ENCODE data around the gene KCNQ1. TPM values are rescaled to one million over a fixed set of nuclear protein-coding genes. Genes with fewer than 3 reads are reported as not detected.

Gene KCNQ1
- total and polyA plus RNA-seq, 2 of the 13 experiments (the other 11 are each of a cell fraction or from before 2014, with no cell fraction given), result 0.02 to 0.08 TPM

DNA sequence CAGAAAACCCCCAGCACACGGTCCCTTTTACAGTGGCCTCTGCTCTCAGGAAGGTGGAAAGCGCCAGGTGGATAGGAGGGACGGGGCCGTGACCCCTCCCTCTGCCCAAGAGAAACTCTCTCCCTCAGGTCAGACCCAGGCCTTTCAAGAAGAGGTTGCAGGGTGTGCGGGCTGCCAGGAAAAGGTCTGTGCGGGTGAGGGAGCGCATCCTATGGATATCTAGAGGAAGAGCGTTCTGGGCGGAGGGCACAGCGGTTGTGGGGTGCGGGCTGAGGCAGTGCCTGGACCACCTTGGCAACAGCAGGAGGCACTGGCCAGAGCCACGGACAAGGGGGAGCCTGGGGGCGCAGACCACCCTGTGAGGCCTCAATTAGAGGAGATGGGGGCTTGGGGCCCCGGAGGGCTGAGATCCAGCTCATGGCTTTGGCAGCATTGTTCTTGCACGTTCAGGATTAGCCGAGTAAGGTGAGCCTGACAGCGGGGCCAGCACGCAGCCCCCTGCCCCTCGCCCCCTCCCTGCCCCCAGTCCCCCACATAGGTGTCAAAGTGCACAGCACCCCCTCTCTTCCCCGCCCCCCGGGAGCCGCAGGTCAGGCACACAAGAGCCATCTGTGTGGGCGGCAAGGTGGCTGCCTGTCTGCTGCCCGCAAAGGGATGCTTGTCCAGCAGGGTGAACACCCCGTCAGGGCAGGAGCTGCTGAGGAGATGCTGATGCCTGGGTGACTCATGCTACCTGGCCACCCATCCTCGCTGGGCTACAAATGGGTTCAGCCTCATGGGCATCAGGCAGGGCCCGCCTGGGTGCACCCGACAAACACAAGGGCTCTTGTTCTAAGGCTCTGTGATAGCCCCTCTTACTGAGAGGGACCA lies 347.8 kb downstream of the KCNQ1 start:
- no peak for TF ChIP-seq CAMTA2 (CRISPR knock-in tag; IDR thresholded peaks at IDR 0.05; ENCODE audit: borderline replicate concordance)
- no peak for TF ChIP-seq SKIL (CRISPR knock-in tag; IDR thresholded peaks at IDR 0.05; ENCODE audit: borderline replicate concordance)
- peak; percentile 33; the same call in 1 of the 2 replicates for TF ChIP-seq FOSL2 (CRISPR knock-in tag; IDR thresholded peaks at IDR 0.05)
- 0 out of 2 replicates have a peak, but pooled peaks have one; percentile 45 for TF ChIP-seq HNRNPL (IDR thresholded peaks at IDR 0.05; ENCODE audit: low read depth, low read length)
- Histone ChIP-seq H3K4me2 (ENCODE audit: low read depth, low read length) (no peak overlapping the region), H3K4me1 (ENCODE audit: insufficient read depth, low read length) (peaks cover 18% of the 10 kb centered on the region), H3K27ac (ENCODE audit: extremely low read length, insufficient read depth, low read length) (no peak overlapping the region), H3K9ac (ENCODE audit: insufficient read depth, low read depth, low read length) (no peak overlapping the region), H3K79me2 (ENCODE audit: insufficient read depth, low read length) (no peaks in the 10 kb centered on the region), H2AFZ (ENCODE audit: low read length) (no peak overlapping the region), H4K20me1 (ENCODE audit: insufficient read depth, low read length) (0 out of 2 replicates have a peak, but pooled peaks cover 2% of the 10 kb centered on the region), H3K4me3 (replicated peaks in 1 of 3; ENCODE audit: insufficient read depth in 1 of 3, low read depth in 2 of 3, low read length in 3 of 3) (no peak overlapping the region), H3K36me3 (replicated peaks in 1 of 2; ENCODE audit: control insufficient read depth in 1 of 2, insufficient read depth in 2 of 2, low read length in 2 of 2) (no peaks in the 10 kb centered on the region), H3K9me3 (ENCODE audit: low read length) (no peaks in the 10 kb centered on the region), H3K27me3 (ENCODE audit: control insufficient read depth in 1 of 2, insufficient read depth in 2 of 2, low read length in 2 of 2) (peaks cover 24 to 73% of the 10 kb centered on the region in 2 experiments)
- intact Hi-C loops (cut with micrococcal nuclease; ENCODE audit: unreplicated experiment) (no loop called here), in situ Hi-C loops (cut with HindIII; ENCODE audit: extremely low pct_ligation_motif_present, low pct_unique_long_range_greater_than_20kb) (no loop called here)
- FAIRE-seq, result no peak
- ATAC-seq, result no peak
- 55% methylated on average over 16 of the region's 28 CpGs for WGBS (ENCODE audit: low lambda C conversion rate)
- DNase-seq (ENCODE audit: low spot score), result no peak
- BruUV-seq (replicated peaks), result no TSS peak
- ChIA-PET POLR2A (no interaction called here), CTCF (ENCODE audit: low intra/inter-chr PET ratio, low total read pairs) (no interaction called here)

GRCh38 chr11:2793701-2794045 lies 348.9 kb downstream of the KCNQ1 start:
- no peak overlapping the region for H3K9ac ChIP-seq (ENCODE audit: insufficient read depth, low read depth, low read length)
- no peaks in the 10 kb centered on the region for H3K36me3 ChIP-seq (replicated peaks in 1 of 2; ENCODE audit: control insufficient read depth in 1 of 2, insufficient read depth in 2 of 2, low read length in 2 of 2)
- FAIRE-seq (no peak), ATAC-seq (no peak), DNase-seq (ENCODE audit: low spot score) (no peak)
- ChIA-PET POLR2A (no interaction called here), CTCF (ENCODE audit: low intra/inter-chr PET ratio, low total read pairs) (no interaction called here)
- BruUV-seq (replicated peaks), result no TSS peak
- in situ Hi-C loops (cut with HindIII; ENCODE audit: extremely low pct_ligation_motif_present, low pct_unique_long_range_greater_than_20kb), result no loop called here
- 41% methylated on average over 4 of the region's 4 CpGs for WGBS (ENCODE audit: low lambda C conversion rate)
- H3K4me3 ChIP-seq (replicated peaks in 1 of 3; ENCODE audit: insufficient read depth in 1 of 3, low read depth in 2 of 3, low read length in 3 of 3), result no peak overlapping the region
- no peak overlapping the region for H3K27ac ChIP-seq (ENCODE audit: extremely low read length, insufficient read depth, low read length)
- H4K20me1 ChIP-seq (ENCODE audit: insufficient read depth, low read length), result 0 out of 2 replicates have a peak, but pooled peaks cover 2% of the 10 kb centered on the region
- peaks cover 9% of the 10 kb centered on the region for H3K4me1 ChIP-seq (ENCODE audit: insufficient read depth, low read length)
- no peaks in the 10 kb centered on the region for H3K79me2 ChIP-seq (ENCODE audit: insufficient read depth, low read length)
- intact Hi-C loops (cut with micrococcal nuclease; ENCODE audit: unreplicated experiment), result no loop called here
- H3K9me3 ChIP-seq (ENCODE audit: low read length), result no peaks in the 10 kb centered on the region
- no peak overlapping the region for H3K4me2 ChIP-seq (ENCODE audit: low read depth, low read length)
- no peak overlapping the region for H2AFZ ChIP-seq (ENCODE audit: low read length)
- H3K27me3 ChIP-seq (ENCODE audit: control insufficient read depth in 1 of 2, insufficient read depth in 2 of 2, low read length in 2 of 2), result peaks cover 25 to 78% of the 10 kb centered on the region in 2 experiments
- no peak for TF ChIP-seq SSRP1 (CRISPR knock-in tag; IDR thresholded peaks at IDR 0.05)
- TF ChIP-seq ZFY (CRISPR knock-in tag; IDR thresholded peaks at IDR 0.05), result no peak
- TF ChIP-seq MLXIP (CRISPR knock-in tag; IDR thresholded peaks at IDR 0.05; ENCODE audit: borderline replicate concordance), result no peak
- no peak for TF ChIP-seq PRDM4 (CRISPR knock-in tag; IDR thresholded peaks at IDR 0.05; ENCODE audit: borderline replicate concordance)

All from HepG2 (cell line).